IMR-90 (cell line): ENCODE results near the gene ZNF532. TPM values are rescaled to one million over a fixed set of nuclear protein-coding genes. Genes with fewer than 3 reads are reported as not detected.
"Not testable (repeated sequence)": the region's sequence is repeated elsewhere in the genome, so short reads cannot be mapped to it uniquely, and the experiment has no call there.

Experiments
- ATAC-seq: fragments of 200-7000 bp; cut with Tn5 transposase; 2 replicates; pipeline ENCODE4 v1.9.1; 2020; ENCODE audit warnings: low read depth, mild to moderate bottlenecking, moderate library complexity
- BruUV-seq: library from RNA; stranded (reverse); fragments of 400-500 nt; replicated peaks from 2 replicates; lab custom pipeline; 2021; lab: Mats Ljungman, UMichigan
- CTCF ChIA-PET: fragments of 300-600 bp; formaldehyde crosslinking; extraction: SDS; loops from one replicate; lab custom pipeline; 2021; ENCODE audit warnings: antibody characterized with exemption; lab: Yijun Ruan, JAX
- POLR2A ChIA-PET: fragments of 300-600 bp; sonication (Branson Sonifier 250); formaldehyde crosslinking; loops from one replicate; lab custom pipeline; 2022; ENCODE audit warnings: antibody characterized with exemption; ENCODE audit not compliant: unreplicated experiment; lab: Charles Lee
- DNase-seq: peaks from one replicate; pipeline ENCODE4 v3.0.0; 2013
- H2AFZ ChIP-seq: replicated peaks from 2 replicates; pipeline ENCODE3; 2013; ENCODE audit warnings: low read length, mild to moderate bottlenecking; ENCODE audit not compliant: poor library complexity
- H2AK5ac ChIP-seq: 2 replicates; pipeline ENCODE4 v1.6.1; 2013; ENCODE audit warnings: low read depth, low read length, inconsistent platforms
- H2AK9ac ChIP-seq: replicated peaks from 2 replicates; pipeline ENCODE3; 2013; ENCODE audit warnings: mild to moderate bottlenecking, low read depth, low read length, moderate library complexity; ENCODE audit not compliant: poor library complexity
- H2BK120ac ChIP-seq: 2 replicates; pipeline ENCODE4 v1.6.1; 2013; ENCODE audit warnings: low read depth, low read length, inconsistent platforms
- H2BK15ac ChIP-seq: 3 replicates; pipeline ENCODE4 v1.6.1; 2013; ENCODE audit warnings: low read depth, low read length, inconsistent platforms
- H2BK20ac ChIP-seq: 2 replicates; pipeline ENCODE4 v1.6.1; 2013; ENCODE audit warnings: low read depth, mild to moderate bottlenecking, inconsistent platforms, low read length, moderate library complexity
- H2BK5ac ChIP-seq: 2 replicates; pipeline ENCODE4 v1.6.1; 2013; ENCODE audit warnings: mild to moderate bottlenecking, low read depth, low read length, inconsistent platforms; ENCODE audit not compliant: poor library complexity, severe bottlenecking
- H3K14ac ChIP-seq: replicated peaks from 2 replicates; pipeline ENCODE4 v1.6.1; 2013; ENCODE audit warnings: low read depth, low read length, inconsistent platforms
- H3K18ac ChIP-seq: 2 replicates; pipeline ENCODE4 v1.6.1; 2013; ENCODE audit warnings: low read depth, low read length, control low read depth
- H3K23ac ChIP-seq: 2 replicates; pipeline ENCODE4 v1.6.1; 2013; ENCODE audit warnings: low read depth, low read length, inconsistent platforms
- H3K27ac ChIP-seq: 2 replicates; pipeline ENCODE4 v1.5.1; 2013; ENCODE audit warnings: mild to moderate bottlenecking, control low read depth, low read length; ENCODE audit not compliant: insufficient read depth
- H3K27me3 ChIP-seq: 2 replicates; pipeline ENCODE4 v1.6.1; 2013; ENCODE audit warnings: low read length; ENCODE audit not compliant: control insufficient read depth, insufficient read depth
- H3K36me3 ChIP-seq: 2 replicates; pipeline ENCODE4 v1.6.1; 2013; ENCODE audit warnings: low read length, mixed read lengths; ENCODE audit not compliant: control insufficient read depth, insufficient read depth
- H3K4ac ChIP-seq: 2 replicates; pipeline ENCODE4 v1.6.1; 2013; ENCODE audit warnings: low read depth, low read length, inconsistent platforms
- H3K4me1 ChIP-seq: 2 replicates; pipeline ENCODE4 v1.6.1; 2013; ENCODE audit warnings: low read length, mixed read lengths; ENCODE audit not compliant: control insufficient read depth, insufficient read depth
- H3K4me2 ChIP-seq: 2 replicates; pipeline ENCODE4 v1.6.1; 2013; ENCODE audit warnings: low read depth, mild to moderate bottlenecking, control low read depth, low read length, moderate library complexity
- H3K4me3 ChIP-seq: 2 replicates; pipeline ENCODE4 v1.5.1; 2013; ENCODE audit warnings: low read depth, mild to moderate bottlenecking, control low read depth, low read length, moderate library complexity; ENCODE audit not compliant: insufficient read depth
- H3K56ac ChIP-seq: 2 replicates; pipeline ENCODE4 v1.6.1; 2013; ENCODE audit warnings: low read length, inconsistent platforms; ENCODE audit not compliant: insufficient read depth; ENCODE audit errors: extremely low read depth
- H3K79me1 ChIP-seq, 2 experiments: 2 replicates each; pipeline ENCODE4 v1.6.1; 2013; ENCODE audit warnings: low read length in 2 of 2, inconsistent platforms in 1 of 2, low read depth in 1 of 2
- H3K9ac ChIP-seq: 2 replicates; pipeline ENCODE4 v1.6.1; 2013; ENCODE audit warnings: low read depth, low read length, control low read depth
- H3K9me1 ChIP-seq: 2 replicates; pipeline ENCODE4 v1.6.1; 2013; ENCODE audit warnings: low read length, inconsistent platforms; ENCODE audit not compliant: insufficient read depth
- H3K9me3 ChIP-seq: 2 replicates; pipeline ENCODE4 v1.6.1; 2013; ENCODE audit warnings: low read length; ENCODE audit not compliant: control insufficient read depth, insufficient read depth
- H4K20me1 ChIP-seq: 2 replicates; pipeline ENCODE4 v1.6.1; 2013; ENCODE audit warnings: low read length, inconsistent platforms; ENCODE audit not compliant: insufficient read depth
- H4K5ac ChIP-seq: 2 replicates; pipeline ENCODE4 v1.6.1; 2013; ENCODE audit warnings: mild to moderate bottlenecking, low read depth, low read length, control low read depth
- H4K8ac ChIP-seq, 2 experiments: 2 replicates each; pipeline ENCODE4 v1.6.1; 2013; ENCODE audit warnings: low read depth in 2 of 2, low read length in 2 of 2, control low read depth in 1 of 2, inconsistent platforms in 1 of 2
- H4K91ac ChIP-seq: 2 replicates; pipeline ENCODE4 v1.6.1; 2013; ENCODE audit warnings: low read depth, low read length, inconsistent platforms; ENCODE audit not compliant: insufficient read depth
- BHLHE40 ChIP-seq: fragments of 150-350 bp; IDR thresholded peaks from 2 replicates; pipeline ENCODE4 v1.6.1; 2016; ENCODE audit warnings: mild to moderate bottlenecking, low read depth, low read length
- CHD1 ChIP-seq: IDR thresholded peaks from 2 replicates; pipeline ENCODE4 v1.6.1; 2012; ENCODE audit warnings: low read depth, low read length, improper control_type of control experiment
- ELK1 ChIP-seq: fragments of 150-350 bp; IDR thresholded peaks from 2 replicates; pipeline ENCODE4 v1.6.1; 2016; ENCODE audit warnings: low read depth, mild to moderate bottlenecking, low read length, moderate library complexity, borderline replicate concordance
- MXI1 ChIP-seq: IDR thresholded peaks from 2 replicates; pipeline ENCODE4 v1.6.1; 2012; ENCODE audit warnings: low read depth, mild to moderate bottlenecking, low read length, moderate library complexity, borderline replicate concordance
- NFE2L2 ChIP-seq: fragments of 150-350 bp; IDR thresholded peaks from 2 replicates; pipeline ENCODE4 v1.6.1; 2016; ENCODE audit warnings: low read depth, mild to moderate bottlenecking, low read length
- SMC3 ChIP-seq: fragments of 150-350 bp; IDR thresholded peaks from 2 replicates; pipeline ENCODE4 v1.6.1; 2016; ENCODE audit warnings: low read depth, mild to moderate bottlenecking, antibody characterized with exemption, low read length, moderate library complexity
- USF2 ChIP-seq: fragments of 150-350 bp; IDR thresholded peaks from 2 replicates; pipeline ENCODE4 v1.6.1; 2017; ENCODE audit warnings: mild to moderate bottlenecking, antibody characterized with exemption, low read length, low read depth
- WGBS, 2 experiments: methylation state at CpG; one replicate each; pipeline versions ENCODE4 v1.1.5 to v1.1.7; 2013; ENCODE audit warnings: missing lambda C conversion rate in 2 of 2; ENCODE audit not compliant: insufficient read length in 1 of 2; ENCODE audit errors: extremely low coverage in 2 of 2; 5-methylcytosine and 5-hydroxymethylcytosine counted together
- dilution Hi-C: fragments of 300-500 bp; cut with HindIII; formaldehyde crosslinking; loops from one replicate; pipeline ENCODE4 v1.14.3; 2018; ENCODE audit warnings: low sequenced_read_pairs; ENCODE audit not compliant: unreplicated experiment
- in situ Hi-C: fragments of 300-500 bp; cut with MboI; formaldehyde crosslinking; loops from 3 replicates; pipeline ENCODE4 v1.14.3; 2019; ENCODE audit warnings: low sequenced_read_pairs, inconsistent platforms, mixed read lengths
- intact Hi-C: fragments of 100-400 bp; cut with micrococcal nuclease; formaldehyde crosslinking; loops from 2 replicates; pipeline ENCODE4 v1.10.0; 2022
- polyA plus RNA-seq, 3 experiments: library from polyadenylated mRNA; depleted of rRNA; stranded (reverse); fragments of >200 nt; gene quantifications; 2 replicates each; pipeline ENCODE4 v1.2.3, GENCODE V29; 2012; ENCODE audit warnings: low replicate concordance in 1 of 3
- total RNA-seq: library from RNA; depleted of rRNA; stranded (reverse); fragments of >200 nt; gene quantifications from 2 replicates; pipeline ENCODE4 v1.2.3, GENCODE V29; 2012

Gene ZNF532
- total and polyA plus RNA-seq, 2 of the 4 experiments (the other 2 are of a cell fraction) = 29.9 to 45.8 TPM

- DNase-seq = peak; percentile 31
- Histone ChIP-seq H3K4me1 (no peaks in the 10 kb centered on the region), H2BK15ac (no peak overlapping the region), H3K9ac (no peak overlapping the region), H3K79me1 (no peaks in the 10 kb centered on the region), H3K23ac (no peak overlapping the region), H2BK120ac (no peak overlapping the region), H3K56ac (no peak overlapping the region), H2BK5ac (no peak overlapping the region), H4K20me1 (no peaks in the 10 kb centered on the region), H2AK9ac (no peak overlapping the region), H3K4me2 (no peak overlapping the region), H2AK5ac (no peak overlapping the region), H3K4me3 (no peak overlapping the region), H3K14ac (no peak overlapping the region), H4K8ac (no peak overlapping the region), H4K5ac (no peak overlapping the region), H4K91ac (no peak overlapping the region), H3K9me1 (no peaks in the 10 kb centered on the region), H3K27me3 (no peaks in the 10 kb centered on the region), H2AFZ (no peak overlapping the region), H3K18ac (no peak overlapping the region), H3K27ac (no peak overlapping the region), H3K36me3 (no peaks in the 10 kb centered on the region), H2BK20ac (no peak overlapping the region), H3K4ac (no peak overlapping the region), H3K9me3 (no peaks in the 10 kb centered on the region; the same call in 1 of the 2 replicates)
- in situ Hi-C loops = no loop called here
- intact Hi-C loops = no loop called here
- WGBS, 2 experiments = no CpG with 5 or more reads among the region's 3 CpGs
- dilution Hi-C loops = no loop called here
- CTCF ChIA-PET = no interaction called here
- no peak for TF ChIP-seq SMC3
- TF ChIP-seq NFE2L2 = no peak
- no peak for TF ChIP-seq MXI1
- no peak for TF ChIP-seq BHLHE40
- no peak for TF ChIP-seq USF2
- no peak for TF ChIP-seq CHD1
- TF ChIP-seq ELK1 = no peak
- no TSS peak for BruUV-seq
- POLR2A ChIA-PET = no interaction called here
- no peak for ATAC-seq
Observed at GRCh38 chr18:58829263-58829662, 35.4 kb upstream of the ZNF532 start.

GRCh38 chr18:58829886-58830285 lies 34.8 kb upstream of the ZNF532 start:
- H2AFZ ChIP-seq, BruUV-seq, H2AK9ac ChIP-seq, ATAC-seq, H3K4me2 ChIP-seq, H3K18ac ChIP-seq, H3K9me1 ChIP-seq, H3K56ac ChIP-seq, H4K20me1 ChIP-seq, H3K79me1 ChIP-seq, H3K27me3 ChIP-seq, in situ Hi-C loops, H2AK5ac ChIP-seq, H4K8ac ChIP-seq, POLR2A ChIA-PET, H3K9ac ChIP-seq, H4K91ac ChIP-seq, DNase-seq, H2BK20ac ChIP-seq, H3K23ac ChIP-seq, H2BK5ac ChIP-seq, H3K27ac ChIP-seq, H3K4me1 ChIP-seq, H3K9me3 ChIP-seq, H3K4ac ChIP-seq, H2BK15ac ChIP-seq, CTCF ChIA-PET, H3K4me3 ChIP-seq, intact Hi-C loops, H3K36me3 ChIP-seq, H3K14ac ChIP-seq, dilution Hi-C loops, H2BK120ac ChIP-seq, H4K5ac ChIP-seq: not testable (repeated sequence)
- WGBS, 2 experiments = no CpG with 5 or more reads among the region's 3 CpGs
